GM15510 (cell line): Measurements from ENCODE around the gene CPT2.

Source experiments
- POLR2A ChIP-seq: IDR thresholded peaks from 3 replicates; pipeline ENCODE4 v1.6.1; 2011; ENCODE audit warnings: borderline replicate concordance; ENCODE audit not compliant: insufficient read length; ENCODE audit errors: extremely low read depth

The CPT2 gene

GRCh38 chr1:53172426-53173128, 24.0 kb upstream of the CPT2 start:
- TF ChIP-seq POLR2A, result no peak

- TF ChIP-seq POLR2A, result no peak
Observed at GRCh38 chr1:53174971-53175913, 21.4 kb upstream of the CPT2 start.

GRCh38 chr1:53176452-53177208, 20.0 kb upstream of the CPT2 start:
- no peak for TF ChIP-seq POLR2A

GRCh38 chr1:53180226-53180625, 16.4 kb upstream of the CPT2 start:
- no peak for TF ChIP-seq POLR2A

- no peak for TF ChIP-seq POLR2A
Observed at GRCh38 chr1:53180951-53181350, 15.7 kb upstream of the CPT2 start.

GRCh38 chr1:53182111-53182593, 14.5 kb upstream of the CPT2 start:
- no peak for TF ChIP-seq POLR2A

- TF ChIP-seq POLR2A, result no peak
Observed at GRCh38 chr1:53182716-53183094, 13.9 kb upstream of the CPT2 start.

GRCh38 chr1:53183095-53183990, 13.3 kb upstream of the CPT2 start:
- TF ChIP-seq POLR2A, result no peak

- TF ChIP-seq POLR2A, result no peak
Observed at GRCh38 chr1:53186533-53186932, 10.1 kb upstream of the CPT2 start.

- no peak for TF ChIP-seq POLR2A
Observed at GRCh38 chr1:53187401-53187800, 9.2 kb upstream of the CPT2 start.

GRCh38 chr1:53188099-53188498, 8.5 kb upstream of the CPT2 start:
- no peak for TF ChIP-seq POLR2A

GRCh38 chr1:53189061-53189460, 7.6 kb upstream of the CPT2 start:
- no peak for TF ChIP-seq POLR2A

- no peak for TF ChIP-seq POLR2A
Observed at GRCh38 chr1:53190210-53190611, 6.4 kb upstream of the CPT2 start.
